Gastroesophageal sphincter (tissue), 3 donors: ENCODE results near the gene CLEC4M.

Experiments used
- EP300 ChIP-seq: sonication (generic); formaldehyde crosslinking; IDR thresholded peaks from one replicate; pipeline ENCODE4 v1.6.1; 2017; ENCODE audit warnings: antibody characterized with exemption, mild to moderate bottlenecking
- POLR2A ChIP-seq, 2 donors: fragments of 450-650 bp; IDR thresholded peaks; one replicate each; pipeline ENCODE4 v1.6.1; 2017; ENCODE audit warnings: antibody characterized with exemption in 2 of 2, mild to moderate bottlenecking in 2 of 2, moderate library complexity in 1 of 2
- TF ChIP-seq, protein P1 (sequence below), 4 experiments: fragments of 200-600 bp in 2 of 4; fragments of 450-650 bp in 2 of 4; sonication (generic) in 1 of 4; IDR thresholded peaks; one replicate each; pipeline ENCODE4 v1.5.1; 2017 to 2019; ENCODE audit warnings: antibody characterized with exemption in 4 of 4, mild to moderate bottlenecking in 2 of 4, moderate library complexity in 2 of 4

DNA sequence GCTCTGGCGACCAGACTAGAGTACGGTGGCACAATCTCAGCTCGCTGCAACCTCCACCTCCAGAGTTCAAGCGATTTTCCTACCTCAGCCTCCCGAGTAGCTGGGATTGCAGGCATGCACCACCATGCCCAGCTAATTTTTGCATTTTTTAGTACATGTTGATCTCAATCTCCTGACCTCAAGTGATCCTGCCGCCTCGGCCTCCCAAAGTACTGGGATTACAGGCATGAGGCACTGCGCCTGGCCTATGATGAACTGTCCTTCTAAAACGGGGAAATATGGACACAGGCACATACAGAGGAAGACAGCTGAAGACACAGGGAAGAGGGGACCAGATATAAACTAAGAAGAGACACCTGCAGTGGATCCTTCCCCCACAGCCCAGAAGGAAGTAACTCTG, 12.7 kb downstream of the CLEC4M start:
- TF ChIP-seq POLR2A (IDR thresholded peaks at IDR 0.05) (no peak), EP300 (no peak)
- TF ChIP-seq, protein P1, sequence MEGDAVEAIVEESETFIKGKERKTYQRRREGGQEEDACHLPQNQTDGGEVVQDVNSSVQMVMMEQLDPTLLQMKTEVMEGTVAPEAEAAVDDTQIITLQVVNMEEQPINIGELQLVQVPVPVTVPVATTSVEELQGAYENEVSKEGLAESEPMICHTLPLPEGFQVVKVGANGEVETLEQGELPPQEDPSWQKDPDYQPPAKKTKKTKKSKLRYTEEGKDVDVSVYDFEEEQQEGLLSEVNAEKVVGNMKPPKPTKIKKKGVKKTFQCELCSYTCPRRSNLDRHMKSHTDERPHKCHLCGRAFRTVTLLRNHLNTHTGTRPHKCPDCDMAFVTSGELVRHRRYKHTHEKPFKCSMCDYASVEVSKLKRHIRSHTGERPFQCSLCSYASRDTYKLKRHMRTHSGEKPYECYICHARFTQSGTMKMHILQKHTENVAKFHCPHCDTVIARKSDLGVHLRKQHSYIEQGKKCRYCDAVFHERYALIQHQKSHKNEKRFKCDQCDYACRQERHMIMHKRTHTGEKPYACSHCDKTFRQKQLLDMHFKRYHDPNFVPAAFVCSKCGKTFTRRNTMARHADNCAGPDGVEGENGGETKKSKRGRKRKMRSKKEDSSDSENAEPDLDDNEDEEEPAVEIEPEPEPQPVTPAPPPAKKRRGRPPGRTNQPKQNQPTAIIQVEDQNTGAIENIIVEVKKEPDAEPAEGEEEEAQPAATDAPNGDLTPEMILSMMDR (IDR thresholded peaks at IDR 0.05): no peak
